Stimulated activated CD4-positive, alpha-beta T cell treated with anti-CD3 and anti-CD28 coated beads, Interleukin-2, amount 100 ng/mL, for 4 hours (primary cell): Measurements from ENCODE around the gene MAP2K6.

ENCODE experiments used
- DNase-seq: peaks from one replicate; pipeline ENCODE4 v3.0.0-alpha.2; 2020; ENCODE audit warnings: low read depth

Gene MAP2K6

DNA sequence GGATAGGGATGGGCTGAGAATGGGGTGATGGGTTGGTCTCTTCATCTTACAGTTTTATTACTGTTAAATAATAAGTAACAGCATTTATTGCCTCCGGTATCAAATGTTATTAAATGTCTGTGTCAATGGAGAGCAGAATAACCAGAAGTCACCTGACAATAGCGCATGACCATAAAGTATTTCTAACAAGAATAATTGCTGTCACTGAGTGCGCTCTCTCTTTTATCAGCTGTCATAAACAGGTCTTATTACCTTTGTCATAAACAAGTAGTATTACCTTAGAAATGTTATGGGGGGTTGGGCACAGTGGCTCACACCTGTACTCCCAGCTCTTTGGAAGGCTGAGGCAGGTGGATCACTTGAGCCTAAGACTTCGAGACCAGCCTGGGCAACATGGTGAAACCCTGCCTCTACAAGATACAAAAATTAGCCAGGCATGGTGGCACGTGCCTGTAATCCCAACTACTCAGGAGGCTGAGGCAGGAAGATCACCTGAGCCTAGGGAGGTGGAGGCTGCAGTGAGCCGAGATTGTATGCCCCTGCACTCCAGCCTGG, 120.6 kb downstream of the MAP2K6 start:
- DNase-seq = no peak

DNA sequence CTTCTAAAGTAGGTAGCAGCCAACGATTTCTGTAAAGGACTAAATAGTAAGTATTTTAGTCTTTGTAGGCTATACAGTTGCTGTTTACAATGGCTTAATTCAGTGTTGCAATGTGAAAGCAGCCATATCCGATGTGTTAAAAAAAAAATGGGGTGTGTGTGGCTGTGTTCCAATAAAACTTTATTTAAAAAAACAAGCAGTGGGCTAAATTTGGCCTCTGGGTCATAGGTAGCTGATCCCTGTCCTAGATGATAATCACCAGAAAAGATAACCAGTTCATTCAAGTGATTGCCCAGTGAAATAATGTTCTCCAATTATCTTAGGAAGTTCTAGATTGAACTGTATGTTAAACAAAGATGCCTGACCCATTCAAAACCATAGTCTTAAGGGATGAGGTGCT, 124.3 kb downstream of the MAP2K6 start:
- DNase-seq = no peak

DNA sequence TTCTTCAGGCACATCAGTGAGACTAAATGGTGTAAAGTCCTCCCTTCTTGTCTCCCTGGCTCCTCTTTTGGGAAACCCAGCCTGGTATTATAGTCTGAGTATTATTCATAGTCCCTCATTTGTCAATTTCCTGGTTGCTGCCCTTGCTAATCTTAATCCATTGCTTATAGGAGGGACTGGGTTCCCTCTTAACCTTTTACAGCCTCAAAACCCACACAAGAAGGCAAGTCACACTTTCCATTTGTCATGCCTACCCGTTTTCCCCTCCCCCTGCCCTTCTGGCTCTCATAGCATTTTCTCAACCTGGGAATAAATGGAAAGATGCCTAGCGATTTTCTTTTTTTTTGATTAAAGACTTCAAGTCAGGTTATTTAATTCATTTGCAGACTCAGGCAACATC, 124.8 kb downstream of the MAP2K6 start:
- DNase-seq = no peak

DNA sequence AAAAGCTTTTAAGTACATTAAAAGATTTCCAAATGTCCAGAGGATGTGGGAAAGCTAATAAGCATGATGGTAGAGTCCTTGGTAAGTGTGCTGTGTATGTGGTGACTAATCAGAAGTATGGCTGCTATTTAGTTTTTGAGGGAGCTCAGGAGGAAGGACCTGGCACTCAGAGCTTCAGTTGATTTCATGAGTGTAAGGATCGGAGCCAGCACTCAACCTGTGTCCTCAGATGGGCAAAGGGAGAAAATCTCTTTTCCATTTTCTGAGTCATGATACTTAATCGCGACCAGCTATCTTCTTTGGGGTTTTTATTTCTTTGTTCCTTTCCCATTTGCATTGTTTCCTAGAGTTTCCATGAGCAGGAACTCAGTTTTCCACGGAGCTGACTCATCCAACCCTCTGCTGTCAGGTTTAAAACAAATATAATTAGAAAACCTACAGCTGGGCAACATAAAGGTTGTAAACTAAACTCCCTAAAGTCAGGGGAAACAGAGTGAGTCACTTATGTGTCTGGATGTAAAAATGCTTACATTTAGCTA, 125.4 kb downstream of the MAP2K6 start:
- no peak for DNase-seq

DNA sequence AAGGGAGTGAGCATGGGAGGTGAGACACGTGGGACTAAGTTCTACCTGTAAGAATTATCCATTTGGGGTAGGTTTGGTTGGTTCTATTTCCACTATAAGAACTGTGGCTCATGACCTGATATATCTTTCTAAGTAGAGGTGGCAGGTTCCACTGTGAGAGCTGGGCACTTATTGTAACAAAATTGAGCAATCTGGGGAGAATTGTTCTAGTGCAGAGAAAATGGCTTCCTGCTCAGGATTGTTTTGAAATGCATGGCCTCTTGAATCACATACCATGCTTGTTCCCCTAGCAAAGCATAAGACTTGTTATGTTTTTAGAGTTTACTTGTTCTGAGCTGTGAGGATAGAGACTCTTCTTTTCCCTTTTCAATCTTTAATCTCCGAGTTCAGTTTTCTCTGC, 125.9 kb downstream of the MAP2K6 start:
- no peak for DNase-seq

DNA sequence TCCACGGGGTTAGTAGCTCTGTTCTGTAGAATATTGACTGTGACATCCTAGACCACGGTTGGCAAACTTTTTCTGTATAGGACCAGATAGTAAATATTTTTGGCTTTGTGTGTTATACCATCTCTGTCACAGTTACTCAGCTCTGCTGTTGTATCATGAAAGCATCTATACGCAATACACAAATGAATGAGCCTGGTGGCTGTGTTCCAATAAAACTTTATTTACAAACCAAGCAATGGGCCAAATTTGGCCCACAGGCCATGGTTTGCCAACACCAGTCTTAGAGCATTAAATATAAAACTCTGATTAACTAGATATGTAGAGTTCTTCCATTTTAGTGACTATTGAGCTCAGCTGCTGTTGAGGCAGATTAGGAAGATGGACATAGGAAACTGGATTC, 132.7 kb downstream of the MAP2K6 start:
- DNase-seq = no peak

DNA sequence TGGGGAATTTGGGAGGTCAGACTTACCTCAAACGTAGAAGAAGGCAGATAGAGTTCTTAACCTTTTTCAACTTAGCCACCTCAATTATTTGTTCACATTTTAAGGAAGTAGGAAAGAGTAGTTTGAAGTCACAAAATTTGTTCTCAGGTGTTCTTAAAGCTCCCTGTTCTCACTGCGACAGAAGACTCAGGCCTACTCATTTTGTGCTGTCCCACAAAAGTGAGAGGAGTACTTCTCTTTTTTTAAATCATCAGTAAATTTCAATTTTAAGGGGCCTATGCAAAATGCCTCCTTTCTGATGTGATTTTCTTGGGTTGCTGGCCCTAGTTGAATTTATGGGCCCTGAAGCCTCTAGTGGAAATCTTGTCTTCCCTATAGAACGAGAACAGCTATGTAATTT, 133.4 kb downstream of the MAP2K6 start:
- DNase-seq = no peak

DNA sequence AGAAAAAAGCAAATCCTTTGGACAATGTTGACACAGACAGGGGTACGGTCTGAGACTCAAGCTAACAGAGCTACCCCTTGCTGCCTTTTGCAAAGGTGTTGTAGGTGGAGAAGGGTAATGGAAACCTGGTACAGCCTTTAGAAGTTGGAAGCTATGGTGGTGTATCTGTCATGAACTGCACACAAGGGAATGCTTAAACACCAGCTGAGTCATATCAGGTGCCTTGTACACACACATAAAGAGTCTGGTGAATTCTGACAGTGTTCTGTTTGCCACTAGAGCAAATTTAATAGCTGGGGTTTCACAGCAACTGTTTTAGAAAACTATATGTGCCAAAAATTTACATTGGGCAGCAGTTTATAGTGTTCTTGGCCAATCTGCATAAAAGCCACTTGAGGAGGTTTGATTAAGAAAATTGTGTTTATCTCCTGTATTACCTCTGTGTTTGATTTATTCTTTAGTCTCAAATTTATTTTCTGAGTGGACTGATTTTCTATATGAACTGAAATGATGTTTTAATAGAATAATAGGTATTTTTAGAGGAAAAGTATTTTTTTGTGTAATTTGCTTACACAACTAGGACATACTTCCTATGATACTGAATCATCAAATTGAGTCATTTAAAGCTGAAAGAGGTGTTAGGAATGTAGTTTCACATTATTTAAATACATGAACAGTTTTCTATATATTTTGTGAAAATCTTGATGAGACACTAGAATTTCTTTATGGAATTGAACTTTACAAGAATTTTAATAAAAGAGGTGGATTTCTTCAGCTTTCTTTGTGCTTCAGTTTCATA, 136.9 kb downstream of the MAP2K6 start:
- DNase-seq = no peak

DNA sequence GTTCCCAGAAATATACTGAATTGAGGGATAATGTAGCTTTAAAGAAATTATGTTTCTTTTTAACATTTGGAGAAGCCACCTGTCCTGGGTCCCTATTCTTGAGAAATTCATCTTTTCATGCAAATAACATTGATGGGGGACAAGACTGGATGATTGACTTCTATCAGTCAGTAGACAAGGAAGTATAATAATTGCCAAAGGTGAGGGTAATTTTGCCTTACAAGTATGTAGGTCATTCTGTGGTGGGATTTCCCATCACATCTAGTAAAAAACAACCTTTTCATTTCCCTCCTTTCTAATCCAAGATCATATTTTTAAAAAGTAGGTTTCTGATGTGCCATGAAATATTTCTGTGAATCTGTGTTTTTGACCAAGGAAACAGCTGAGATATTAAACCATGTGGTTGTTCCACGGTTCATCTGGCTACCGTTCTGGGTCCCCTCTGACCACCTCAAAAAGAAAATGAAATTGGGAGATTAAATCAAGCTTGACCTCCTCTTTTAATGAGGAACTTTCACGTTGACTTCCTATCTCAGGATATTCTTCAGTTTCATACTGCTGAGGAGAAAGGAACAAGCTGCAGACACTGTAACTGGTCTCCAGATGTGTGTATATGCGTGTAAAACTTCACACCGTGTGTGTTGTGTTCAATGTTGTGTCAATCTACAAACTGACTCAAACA, 138.6 kb downstream of the MAP2K6 start:
- no peak for DNase-seq

DNA sequence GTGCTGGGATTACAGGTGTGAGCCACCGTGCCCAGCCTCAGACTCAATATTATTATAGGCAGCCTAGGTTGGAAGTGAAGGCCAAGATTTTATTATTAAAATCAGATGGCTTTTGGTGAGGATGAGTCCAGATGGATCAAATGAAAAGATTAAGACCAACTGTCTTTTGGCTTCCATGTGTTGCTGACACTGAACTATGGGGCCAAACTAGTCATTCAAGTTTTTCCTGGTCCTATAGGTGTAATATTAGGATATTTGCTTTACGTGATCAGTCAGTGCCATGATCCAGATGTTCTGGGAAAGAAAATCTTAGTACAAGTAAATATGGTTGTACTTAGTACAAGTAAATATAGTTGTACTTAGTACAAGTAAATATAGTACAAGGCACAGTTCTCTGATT, 140.6 kb downstream of the MAP2K6 start:
- no peak for DNase-seq

DNA sequence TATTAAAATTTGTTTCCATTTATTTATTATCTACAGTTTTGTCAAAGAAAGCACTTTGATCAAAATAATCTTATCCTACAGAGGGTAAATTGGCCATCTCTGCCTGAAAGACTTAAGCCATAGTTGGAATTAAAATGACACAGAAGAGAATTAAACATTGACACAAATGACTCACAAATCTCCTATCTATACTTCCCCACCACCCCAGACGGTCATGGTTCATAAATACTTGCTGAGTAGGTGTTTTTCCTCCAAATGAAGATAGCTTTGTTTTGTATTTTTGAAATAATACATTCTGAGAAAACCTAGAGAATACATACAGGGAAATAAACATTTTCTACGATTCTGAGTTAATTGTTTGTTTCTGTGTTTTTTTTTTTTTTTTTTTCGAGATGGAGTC, 142.8 kb downstream of the MAP2K6 start:
- DNase-seq = no peak

DNA sequence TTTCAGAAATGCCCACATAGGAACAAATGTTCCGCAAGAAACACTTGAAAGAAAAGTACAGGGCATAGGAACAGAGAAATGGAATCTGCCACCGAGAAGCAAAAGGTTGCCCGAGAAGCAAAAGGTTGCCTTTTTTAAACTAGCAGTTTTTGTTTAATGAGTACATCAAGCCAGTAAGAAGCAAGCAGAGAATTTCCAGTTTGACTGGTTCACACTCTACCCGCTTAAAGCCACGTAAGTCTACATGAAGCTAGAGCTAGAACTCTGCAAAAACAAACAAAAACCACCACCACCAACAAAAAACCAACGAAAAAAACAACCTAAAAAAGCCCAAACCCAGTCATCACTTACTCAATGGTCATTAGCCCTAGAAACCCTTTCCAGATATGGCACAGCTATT, 144.3 kb downstream of the MAP2K6 start:
- no peak for DNase-seq

DNA sequence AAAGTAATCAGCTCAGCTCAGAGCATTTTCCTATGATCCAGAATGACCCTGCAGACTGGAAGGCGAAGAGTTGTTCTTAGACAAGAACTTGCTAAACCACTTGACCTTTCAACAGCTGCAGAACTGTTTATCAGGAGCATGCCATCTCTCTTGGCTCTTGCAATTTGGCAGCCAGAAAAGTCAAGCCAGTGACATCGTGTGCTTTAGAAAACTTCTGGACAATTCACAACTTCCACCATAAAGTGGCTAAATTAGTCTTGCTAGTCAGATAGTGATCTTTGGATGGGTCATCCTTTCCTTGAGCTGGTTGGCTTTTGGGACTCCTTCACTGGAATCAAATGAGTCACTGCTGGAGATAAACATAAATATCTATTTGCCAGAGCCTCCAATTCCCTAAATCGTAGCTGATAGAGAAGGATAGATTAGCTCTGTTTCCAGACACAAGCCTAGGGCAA, 146.5 kb downstream of the MAP2K6 start:
- no peak for DNase-seq

DNA sequence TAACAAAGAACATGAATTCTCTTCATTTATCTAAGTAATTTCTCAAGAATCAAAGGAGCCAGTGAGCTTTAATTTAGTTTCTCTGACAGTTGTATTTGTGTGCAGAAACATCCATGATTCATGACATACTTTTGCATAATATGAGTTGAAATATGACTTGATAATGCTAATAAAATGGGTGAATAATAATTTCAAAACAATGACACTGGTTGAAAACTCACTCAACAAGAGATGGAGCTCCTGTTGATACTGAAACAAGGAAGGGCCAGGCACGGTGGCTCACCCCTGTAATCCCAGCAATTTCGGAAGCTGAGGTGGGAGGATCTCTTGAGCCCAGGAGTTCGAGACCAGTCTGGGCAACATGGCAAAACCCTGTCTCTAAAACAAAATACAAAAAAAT, 147.0 kb downstream of the MAP2K6 start:
- no peak for DNase-seq

DNA sequence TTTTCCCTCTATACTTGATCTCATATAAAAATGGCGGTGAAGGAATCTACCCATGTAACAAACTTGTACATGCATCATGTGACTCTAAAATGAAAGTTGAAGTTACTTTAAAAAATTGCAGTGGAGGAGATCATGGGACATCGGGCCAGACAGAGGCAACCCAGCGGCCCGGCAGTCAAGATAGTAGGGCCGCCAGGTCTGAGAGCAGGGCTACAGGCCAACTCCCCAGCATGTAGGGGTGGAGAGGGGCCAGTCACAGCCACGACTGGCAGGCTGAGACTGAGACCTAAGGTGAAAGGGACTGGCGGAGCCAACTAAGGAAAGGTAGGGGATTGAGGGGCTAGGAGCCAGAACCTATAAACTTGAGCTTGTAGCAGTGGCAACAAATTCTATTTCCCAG, 150.9 kb downstream of the MAP2K6 start:
- DNase-seq = no peak

DNA sequence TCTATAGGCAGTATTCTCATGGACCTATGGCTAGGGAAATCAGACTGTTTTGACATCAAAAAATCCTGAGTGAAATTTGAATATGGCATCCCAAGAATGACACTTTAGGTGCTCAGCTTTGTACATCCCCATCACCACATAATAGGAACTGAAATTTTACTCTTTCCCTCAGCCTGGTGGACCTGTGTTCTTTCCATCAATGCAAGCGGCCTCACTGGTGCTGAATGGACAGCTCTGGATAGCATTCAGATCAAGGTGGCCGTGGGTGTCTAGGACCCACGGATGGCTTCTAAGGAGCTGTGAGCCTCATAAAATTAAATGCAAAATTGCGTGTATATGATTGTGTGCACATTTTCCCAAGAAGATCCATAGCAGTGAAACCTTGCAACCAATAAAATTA, 152.6 kb downstream of the MAP2K6 start:
- DNase-seq = no peak

DNA sequence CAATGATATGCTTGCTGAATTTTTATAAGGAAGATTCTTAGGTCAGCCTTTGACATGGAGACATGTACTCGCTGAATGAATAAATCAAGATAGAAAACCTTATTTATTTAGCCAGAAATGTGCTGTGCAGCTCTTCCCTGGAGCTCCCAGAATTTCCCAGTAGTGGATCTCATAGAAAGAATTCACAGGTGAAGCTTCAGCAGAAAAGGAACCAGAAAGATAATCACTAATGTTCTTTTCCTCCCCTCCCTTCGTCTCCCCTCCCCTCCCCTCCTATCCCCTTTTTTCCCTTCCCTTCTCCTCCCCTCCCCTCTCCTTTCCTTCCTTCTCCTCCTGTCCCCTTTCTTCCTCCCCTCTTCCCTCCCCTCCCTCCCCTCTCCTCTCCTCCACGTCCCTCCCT, 158.2 kb downstream of the MAP2K6 start:
- DNase-seq = no peak

DNA sequence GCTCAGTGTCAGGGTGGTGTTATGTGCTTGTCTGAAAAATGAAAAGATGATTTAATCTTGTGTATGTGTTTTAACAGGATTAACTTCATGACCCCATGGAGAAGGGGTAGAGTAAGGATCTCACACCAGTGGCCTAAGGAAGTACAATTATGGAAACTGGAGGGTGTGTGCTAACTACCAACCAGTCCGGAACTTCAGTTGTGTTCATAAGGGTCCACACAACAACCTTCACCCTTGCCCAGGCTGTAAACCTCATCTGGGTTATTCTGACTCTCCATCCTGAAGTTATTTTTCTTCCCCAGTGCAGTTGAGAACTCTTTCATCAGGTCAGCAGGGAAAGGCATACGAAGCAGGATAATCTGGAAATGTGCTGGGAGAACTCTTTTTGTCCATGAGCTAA, 158.9 kb downstream of the MAP2K6 start:
- no peak for DNase-seq

DNA sequence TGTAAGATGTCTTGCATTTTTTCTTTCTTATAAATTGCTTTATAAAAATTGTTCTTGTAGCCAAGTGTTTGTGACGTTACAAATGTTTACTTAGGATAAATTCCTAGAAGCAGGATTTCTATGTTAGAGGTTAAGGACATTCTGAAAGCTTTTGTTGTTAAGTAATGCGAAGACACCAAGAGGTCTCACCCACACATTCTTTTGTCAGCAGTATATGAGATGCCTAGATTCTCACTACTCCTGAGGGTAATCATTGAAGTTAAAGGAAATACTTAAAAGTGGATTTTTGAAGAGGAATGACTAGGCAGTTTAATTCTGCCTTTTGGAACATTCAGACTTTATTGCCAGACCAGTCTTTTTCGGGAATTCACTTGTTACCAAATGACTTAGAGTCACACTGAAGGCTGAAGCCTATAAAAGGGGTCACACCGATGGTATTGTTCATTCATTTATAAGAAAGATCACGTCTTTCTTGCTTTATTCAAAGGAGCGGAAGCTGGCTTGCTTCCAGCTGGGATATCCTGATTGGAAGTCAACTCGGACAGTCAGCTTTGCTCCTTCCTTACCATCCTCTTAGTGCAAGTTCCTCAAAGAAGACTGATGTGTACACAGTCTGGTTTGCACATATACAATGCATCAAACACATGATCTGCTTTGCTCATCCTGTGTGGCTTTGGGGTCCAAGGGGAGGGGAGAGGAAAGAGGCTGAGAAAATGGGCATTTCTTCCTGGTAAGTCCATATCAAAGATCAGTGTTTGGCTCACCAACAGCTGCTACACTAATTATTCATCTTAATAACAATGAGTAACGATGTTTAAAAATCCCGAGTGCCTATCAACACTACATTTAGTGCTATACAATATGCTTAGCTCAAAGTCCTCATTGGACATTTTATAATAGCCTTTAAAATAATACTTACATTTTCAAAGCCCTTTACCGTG, 160.0 kb downstream of the MAP2K6 start:
- DNase-seq = no peak

DNA sequence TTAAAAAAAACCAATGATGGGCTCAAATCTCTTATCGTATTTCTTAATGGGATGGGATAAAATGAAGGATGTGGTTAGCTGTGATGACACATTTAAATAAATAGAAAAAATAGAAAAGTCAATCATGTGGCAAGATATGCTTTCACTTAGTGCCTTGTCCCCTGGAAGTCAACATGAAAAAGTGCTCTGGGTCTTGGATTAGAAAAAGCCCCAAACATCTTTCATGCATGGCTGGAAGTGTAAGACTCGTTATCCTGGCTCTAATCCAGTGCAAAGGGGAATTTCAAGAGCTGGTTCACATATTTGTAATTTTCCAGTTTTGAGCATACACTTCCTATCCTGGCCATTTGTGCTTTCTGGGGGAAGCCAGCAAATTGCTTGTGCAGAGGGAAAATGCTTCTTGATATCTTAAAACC, 160.9 kb downstream of the MAP2K6 start:
- DNase-seq = no peak

DNA sequence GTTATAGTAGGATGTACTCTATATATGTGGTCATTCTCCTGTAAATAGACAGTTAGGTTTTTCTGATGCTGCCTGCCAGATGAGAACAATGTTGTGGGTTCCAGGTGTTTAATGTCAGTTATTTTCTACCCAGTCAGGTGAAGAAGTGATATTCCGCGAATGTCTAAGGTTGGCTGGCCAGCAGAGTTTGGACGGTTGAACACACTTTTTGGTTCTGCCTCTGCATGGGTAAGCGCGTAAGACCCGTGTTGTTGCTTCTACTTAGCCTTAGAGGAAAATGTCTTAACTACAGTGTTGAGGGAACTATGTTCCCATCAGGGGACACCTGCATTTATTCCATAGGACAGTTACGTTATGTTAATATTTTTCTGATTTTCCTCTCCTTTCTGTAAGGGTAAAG, 162.6 kb downstream of the MAP2K6 start:
- no peak for DNase-seq

DNA sequence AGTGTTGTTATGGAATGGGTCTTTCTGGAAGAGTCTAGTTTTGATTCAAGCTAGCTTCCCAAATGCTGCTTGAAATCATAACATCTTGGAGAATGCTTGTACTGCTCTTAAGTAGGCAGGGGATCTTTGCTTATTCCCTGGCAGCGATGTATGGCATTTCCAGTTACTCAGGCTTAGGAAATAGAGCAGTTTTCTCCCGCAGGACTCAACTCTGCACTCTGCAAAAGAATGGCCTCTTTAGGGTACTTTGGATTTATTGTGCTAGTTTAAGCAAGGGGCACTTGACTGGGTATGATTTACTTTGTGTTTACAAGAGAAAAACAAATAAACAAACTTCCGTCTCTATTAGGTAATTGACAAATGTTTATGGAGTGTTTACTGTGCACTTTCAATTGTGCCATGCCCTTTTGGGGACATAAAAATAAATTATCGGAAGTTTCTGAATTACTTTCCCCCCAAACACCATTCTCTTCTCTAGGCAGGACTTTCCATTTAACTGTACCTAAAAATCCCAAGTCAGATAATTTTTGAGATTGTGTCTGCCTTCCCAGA, 164.0 kb downstream of the MAP2K6 start:
- DNase-seq = no peak
